Fibroblast of lung (primary cell): Measurements from ENCODE around the gene SARM1. TPM values are rescaled to one million over a fixed set of nuclear protein-coding genes. Genes with fewer than 3 reads are reported as not detected.

Experiments
- DNase-seq, 2 donors: peaks; one replicate each; pipeline versions ENCODE4 v3.0.0 to v3.0.0-alpha.2; 2010; ENCODE audit warnings: low read depth in 2 of 2
- H2AFZ ChIP-seq: 2 replicates; pipeline ENCODE4 v1.5.1; 2012; ENCODE audit warnings: low read length, control low read depth, inconsistent platforms
- H3K27ac ChIP-seq: 2 replicates; pipeline ENCODE4 v1.5.1; 2011; ENCODE audit warnings: low read length, control low read depth; ENCODE audit not compliant: insufficient read depth
- H3K27me3 ChIP-seq: 2 replicates; pipeline ENCODE4 v1.5.1; 2011; ENCODE audit warnings: mild to moderate bottlenecking, low read length; ENCODE audit not compliant: control insufficient read depth, insufficient read depth
- H3K36me3 ChIP-seq: 2 replicates; pipeline ENCODE4 v1.5.1; 2011; ENCODE audit warnings: low read length; ENCODE audit not compliant: control insufficient read depth, insufficient read depth
- H3K4me1 ChIP-seq: 2 replicates; pipeline ENCODE4 v1.5.1; 2011; ENCODE audit warnings: low read length; ENCODE audit not compliant: control insufficient read depth, insufficient read depth; ENCODE audit errors: extremely low read depth
- H3K4me2 ChIP-seq: 2 replicates; pipeline ENCODE4 v1.5.1; 2011; ENCODE audit warnings: low read length, control low read depth; ENCODE audit not compliant: insufficient read depth; ENCODE audit errors: extremely low read depth
- H3K4me3 ChIP-seq, 4 experiments: fragments of 200-600 bp in 1 of 4; sonication (generic) in 1 of 4; replicated peaks in 1 of 4; 2 replicates each; pipeline ENCODE4 v1.5.1; 2011 to 2016; ENCODE audit warnings: low read length in 4 of 4, low read depth in 3 of 4, mild to moderate bottlenecking in 3 of 4, control low read depth in 2 of 4, inconsistent platforms in 1 of 4, mixed read lengths in 1 of 4; ENCODE audit not compliant: insufficient read depth in 1 of 4; ENCODE audit errors: control extremely low read depth in 1 of 4
- H3K79me2 ChIP-seq: 2 replicates; pipeline ENCODE4 v1.5.1; 2012; ENCODE audit warnings: mild to moderate bottlenecking, low read length, inconsistent platforms; ENCODE audit not compliant: control insufficient read depth, insufficient read depth
- H3K9ac ChIP-seq: 2 replicates; pipeline ENCODE4 v1.5.1; 2011; ENCODE audit warnings: mild to moderate bottlenecking, low read length, control low read depth; ENCODE audit not compliant: insufficient read depth
- H3K9me3 ChIP-seq: 2 replicates; pipeline ENCODE4 v1.5.1; 2012; ENCODE audit warnings: low read depth, low read length; ENCODE audit not compliant: control insufficient read depth, insufficient read depth
- H4K20me1 ChIP-seq: 2 replicates; pipeline ENCODE4 v1.5.1; 2011; ENCODE audit warnings: low read length; ENCODE audit not compliant: control insufficient read depth, insufficient read depth; ENCODE audit errors: extremely low read depth
- CTCF ChIP-seq, 2 donors: IDR thresholded peaks in 1 of 2; conservative IDR thresholded peaks in 1 of 2; 1 replicate in 1 of 2; 2 replicates in 1 of 2; pipeline ENCODE4 v1.5.1; 2011 to 2012; ENCODE audit warnings: low read length in 2 of 2, control low read depth in 1 of 2, inconsistent platforms in 1 of 2, low read depth in 1 of 2, mild to moderate bottlenecking in 1 of 2
- EZH2 ChIP-seq: IDR thresholded peaks from 2 replicates; pipeline ENCODE4 v1.5.1; 2012; ENCODE audit warnings: low read length, control low read depth, mild to moderate bottlenecking; ENCODE audit errors: missing control alignments
- polyA plus RNA-seq, 2 donors: library from polyadenylated mRNA; depleted of rRNA in 1 of 2; stranded (reverse) in 1 of 2; unstranded in 1 of 2; fragments of >200 nt; gene quantifications; 2 replicates each; pipeline ENCODE4 v1.2.1, GENCODE V29; 2011 to 2012; ENCODE audit warnings: missing spikeins in 1 of 2
- total RNA-seq: library from RNA; depleted of rRNA; stranded (reverse); fragments of >200 nt; gene quantifications from 2 replicates; pipeline ENCODE4 v1.2.1, GENCODE V29; 2014

Gene SARM1
- total and polyA plus RNA-seq, 2 donors (not counting 1 experiment from before 2014, with no cell fraction given): 3.1 to 10.8 TPM

GRCh38 chr17:28449859-28450258 lies 78.4 kb downstream of the SARM1 start:
- Histone ChIP-seq H3K4me1 (no peaks in the 10 kb centered on the region), H3K36me3 (no peaks in the 10 kb centered on the region), H3K27ac (no peak overlapping the region), H2AFZ (no peak overlapping the region), H3K4me2 (no peak overlapping the region), H3K27me3 (no peaks in the 10 kb centered on the region), H4K20me1 (no peaks in the 10 kb centered on the region), H3K9me3 (no peaks in the 10 kb centered on the region), H3K79me2 (no peaks in the 10 kb centered on the region), H3K4me3 (no peak overlapping the region), H3K9ac (no peak overlapping the region)
- no peak for DNase-seq
- TF ChIP-seq EZH2 (no peak), CTCF (conservative IDR thresholded peaks at IDR 0.05 in 1 of 2, IDR thresholded peaks at IDR 0.05 in 1 of 2; ENCODE audit: low read depth in 1 of 2, low read length in 2 of 2) (no peak)

Other genes with a start within 250 kb of the SARM1 start
- gene TMEM97, start 52.5 kb upstream of the SARM1 start, total RNA-seq: 16.9 and 43.6 TPM in 2 replicates
- gene TMEM97, start 52.5 kb upstream of the SARM1 start, polyA plus RNA-seq: 34.4 and 52.5 TPM in 2 replicates
- 53.7 and 55.7 TPM in 2 replicates for gene IFT20, start 36.2 kb upstream of the SARM1 start, total RNA-seq
- gene IFT20, start 36.2 kb upstream of the SARM1 start, polyA plus RNA-seq: 26.5 and 51.4 TPM in 2 replicates
- gene TNFAIP1, start 35.9 kb upstream of the SARM1 start, total RNA-seq: 19.8 and 23.0 TPM in 2 replicates
- gene TNFAIP1, start 35.9 kb upstream of the SARM1 start, polyA plus RNA-seq: 40.1 and 40.7 TPM in 2 replicates
- gene POLDIP2, start 14.2 kb upstream of the SARM1 start, total RNA-seq: 71.9 and 79.3 TPM in 2 replicates
- gene POLDIP2, start 14.2 kb upstream of the SARM1 start, polyA plus RNA-seq: 89.2 and 111 TPM in 2 replicates
- gene SEBOX, start 6.5 kb upstream of the SARM1 start, total RNA-seq: not detected in 2 replicates
- not detected in 2 replicates for gene SEBOX, start 6.5 kb upstream of the SARM1 start, polyA plus RNA-seq
- 0.17 and 0.51 TPM in 2 replicates for gene VTN, start 1.4 kb upstream of the SARM1 start, total RNA-seq
- 0.46 and 3.5 TPM in 2 replicates for gene VTN, start 1.4 kb upstream of the SARM1 start, polyA plus RNA-seq
- gene SLC46A1, start 34.5 kb downstream of the SARM1 start, total RNA-seq: 3.6 and 5.1 TPM in 2 replicates
- 2.9 and 4.6 TPM in 2 replicates for gene SLC46A1, start 34.5 kb downstream of the SARM1 start, polyA plus RNA-seq
- not detected in 2 replicates for gene SLC13A2, start 102.0 kb downstream of the SARM1 start, total RNA-seq
- not detected in 2 replicates for gene SLC13A2, start 102.0 kb downstream of the SARM1 start, polyA plus RNA-seq
- not detected in 2 replicates for gene FOXN1, start 134.7 kb downstream of the SARM1 start, total RNA-seq
- not detected in 2 replicates for gene FOXN1, start 134.7 kb downstream of the SARM1 start, polyA plus RNA-seq
- gene UNC119, start 180.9 kb downstream of the SARM1 start, total RNA-seq: 16.9 and 19.2 TPM in 2 replicates
- 24.6 and 26.4 TPM in 2 replicates for gene UNC119, start 180.9 kb downstream of the SARM1 start, polyA plus RNA-seq
- 32.6 and 53.7 TPM in 2 replicates for gene PIGS, start 199.8 kb downstream of the SARM1 start, total RNA-seq
- 59.9 and 68.4 TPM in 2 replicates for gene PIGS, start 199.8 kb downstream of the SARM1 start, polyA plus RNA-seq
- gene ALDOC, start 205.2 kb downstream of the SARM1 start, total RNA-seq: 59.3 and 91.3 TPM in 2 replicates
- 47.3 and 111 TPM in 2 replicates for gene ALDOC, start 205.2 kb downstream of the SARM1 start, polyA plus RNA-seq
- 1.5 and 13.7 TPM in 2 replicates for gene SPAG5, start 227.3 kb downstream of the SARM1 start, total RNA-seq
- gene SPAG5, start 227.3 kb downstream of the SARM1 start, polyA plus RNA-seq: 12.0 and 48.8 TPM in 2 replicates
- gene RSKR, start 242.5 kb downstream of the SARM1 start, total RNA-seq: 3.8 and 4.1 TPM in 2 replicates
- 1.8 and 2.5 TPM in 2 replicates for gene RSKR, start 242.5 kb downstream of the SARM1 start, polyA plus RNA-seq